HepG2 (cell line): ENCODE results near the gene CHKB. TPM values are rescaled to one million over a fixed set of nuclear protein-coding genes. Genes with fewer than 3 reads are reported as not detected.

Experiments used
- HDAC1 ChIP-seq: sonication (generic); formaldehyde crosslinking; IDR thresholded peaks from 2 replicates; pipeline ENCODE4 v1.5.1; 2020; ENCODE audit warnings: mild to moderate bottlenecking, missing genetic modification reagents
- HNRNPLL ChIP-seq: fragments of 200-400 bp; formaldehyde crosslinking; IDR thresholded peaks from 2 replicates; pipeline ENCODE4 v1.6.1; 2017; ENCODE audit warnings: mild to moderate bottlenecking, low read depth, low read length; ENCODE audit not compliant: poor library complexity, severe bottlenecking
- MYC ChIP-seq: sonication (generic); formaldehyde crosslinking; IDR thresholded peaks from 2 replicates; pipeline ENCODE4 v1.9.0; 2021; ENCODE audit warnings: missing genetic modification reagents, borderline replicate concordance
- SKI ChIP-seq: fragments of 450-650 bp; IDR thresholded peaks from one replicate; pipeline ENCODE4 v1.6.1; 2018; ENCODE audit warnings: mild to moderate bottlenecking; ENCODE audit not compliant: partially characterized antibody
- TEAD3 ChIP-seq: optimal IDR thresholded peaks from 2 replicates; pipeline ENCODE3; 2016; ENCODE audit warnings: borderline replicate concordance
- ZBTB42 ChIP-seq: sonication (generic); formaldehyde crosslinking; IDR thresholded peaks from 2 replicates; pipeline ENCODE4 v1.5.0; 2020; ENCODE audit warnings: mild to moderate bottlenecking, missing genetic modification reagents
- ZNF317 ChIP-seq: sonication (generic); formaldehyde crosslinking; IDR thresholded peaks from 2 replicates; pipeline ENCODE4 v1.5.0; 2020; ENCODE audit warnings: mild to moderate bottlenecking, missing genetic modification reagents
- ZNF703 ChIP-seq: sonication (generic); formaldehyde crosslinking; IDR thresholded peaks from 2 replicates; pipeline ENCODE4 v1.5.1; 2020; ENCODE audit warnings: missing genetic modification reagents, mild to moderate bottlenecking, moderate library complexity, borderline replicate concordance
- polyA plus RNA-seq, 8 experiments: library from polyadenylated mRNA; depleted of rRNA in 3 of 8; stranded (reverse) in 7 of 8; unstranded in 1 of 8; fragments of >200 nt; fragmentation: Illumina TruSeq in 4 of 8; extraction: Trizol in 4 of 8; gene quantifications; 2 replicates each; pipeline versions ENCODE4 v1.2.1 to v1.2.3, GENCODE V29; 2011 to 2016; ENCODE audit warnings: low read depth in 4 of 8, missing spikeins in 1 of 8, mixed read lengths in 1 of 8; ENCODE audit not compliant: insufficient read depth in 1 of 8
- total RNA-seq, 5 experiments: library from RNA; depleted of rRNA; stranded (reverse); fragments of >200 nt; fragmentation: Illumina TruSeq; extraction: Trizol; gene quantifications; 2 replicates each; pipeline ENCODE4 v1.2.3, GENCODE V29; 2016; ENCODE audit warnings: low read depth in 1 of 5
- TF ChIP-seq, protein P1 (sequence below): IDR thresholded peaks from 2 replicates; pipeline ENCODE4 v1.6.1; 2012; ENCODE audit warnings: low read length, improper control_type of control experiment
- TF ChIP-seq, protein P2 (sequence below): sonication (generic); formaldehyde crosslinking; IDR thresholded peaks from 2 replicates; pipeline ENCODE4 v1.4.0; 2020; ENCODE audit warnings: missing genetic modification reagents
- TF ChIP-seq, protein P3 (sequence below): sonication (generic); formaldehyde crosslinking; IDR thresholded peaks from 2 replicates; pipeline ENCODE4 v1.4.0; 2020; ENCODE audit warnings: missing genetic modification reagents
- TF ChIP-seq, protein P4 (sequence below): IDR thresholded peaks from 2 replicates; pipeline ENCODE4 v1.6.1; 2016; ENCODE audit warnings: low read depth, control low read depth
- TF ChIP-seq, protein P5 (sequence below): sonication (generic); formaldehyde crosslinking; IDR thresholded peaks from 2 replicates; pipeline ENCODE4 v1.8.0; 2022; ENCODE audit warnings: missing genetic modification reagents, mild to moderate bottlenecking, inconsistent platforms, borderline replicate concordance

The CHKB gene
- total and polyA plus RNA-seq, 2 of the 13 experiments (the other 11 are each of a cell fraction or from before 2014, with no cell fraction given) = 24.5 to 42.7 TPM

DNA sequence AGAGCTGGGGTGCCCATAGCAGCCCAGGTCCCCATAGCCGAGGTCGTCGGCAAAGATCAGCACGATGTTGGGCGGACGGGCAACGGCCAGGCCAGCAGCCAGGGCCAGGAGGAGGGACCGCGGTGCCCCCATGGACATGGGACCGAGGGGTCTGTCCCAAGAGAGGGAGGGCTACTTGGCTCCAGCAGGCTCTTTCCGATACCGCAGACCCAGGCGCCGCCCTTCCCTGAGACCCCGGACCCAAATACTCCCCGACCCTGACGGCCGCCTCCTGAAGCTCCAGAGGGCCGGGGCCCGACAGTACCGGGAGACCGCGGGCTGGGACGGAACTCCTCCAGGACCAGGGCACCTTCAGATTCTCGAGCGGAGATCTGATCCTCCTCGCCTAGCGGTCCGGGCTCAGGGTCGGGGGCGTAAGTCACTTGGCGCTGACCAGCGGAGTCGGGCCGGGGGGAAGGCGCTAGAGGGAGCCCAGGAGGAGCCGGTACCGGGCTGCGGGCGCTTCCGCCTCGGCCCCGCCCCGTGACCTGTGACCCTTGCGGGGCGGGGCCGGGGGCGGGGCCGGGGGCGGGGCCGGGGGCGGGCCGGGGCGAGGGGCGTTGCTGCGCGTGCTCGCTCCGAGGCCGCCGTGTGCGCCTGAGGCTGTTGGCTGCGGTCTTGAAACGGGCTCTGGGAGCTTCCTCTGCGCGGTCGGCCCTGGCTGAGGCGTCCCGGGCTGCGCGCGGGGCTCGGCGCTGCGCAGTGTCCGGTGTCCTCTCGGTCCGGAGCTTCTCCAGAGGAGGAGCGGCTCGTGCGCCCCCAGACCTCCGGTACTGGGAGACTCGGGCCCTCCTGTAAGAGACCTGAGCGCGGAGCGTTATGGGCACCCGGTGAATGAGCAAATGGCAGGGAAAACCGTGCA, 45.2 kb upstream of the CHKB start, which contains the start of gene ARSA (continued):
- TF ChIP-seq, protein P1, sequence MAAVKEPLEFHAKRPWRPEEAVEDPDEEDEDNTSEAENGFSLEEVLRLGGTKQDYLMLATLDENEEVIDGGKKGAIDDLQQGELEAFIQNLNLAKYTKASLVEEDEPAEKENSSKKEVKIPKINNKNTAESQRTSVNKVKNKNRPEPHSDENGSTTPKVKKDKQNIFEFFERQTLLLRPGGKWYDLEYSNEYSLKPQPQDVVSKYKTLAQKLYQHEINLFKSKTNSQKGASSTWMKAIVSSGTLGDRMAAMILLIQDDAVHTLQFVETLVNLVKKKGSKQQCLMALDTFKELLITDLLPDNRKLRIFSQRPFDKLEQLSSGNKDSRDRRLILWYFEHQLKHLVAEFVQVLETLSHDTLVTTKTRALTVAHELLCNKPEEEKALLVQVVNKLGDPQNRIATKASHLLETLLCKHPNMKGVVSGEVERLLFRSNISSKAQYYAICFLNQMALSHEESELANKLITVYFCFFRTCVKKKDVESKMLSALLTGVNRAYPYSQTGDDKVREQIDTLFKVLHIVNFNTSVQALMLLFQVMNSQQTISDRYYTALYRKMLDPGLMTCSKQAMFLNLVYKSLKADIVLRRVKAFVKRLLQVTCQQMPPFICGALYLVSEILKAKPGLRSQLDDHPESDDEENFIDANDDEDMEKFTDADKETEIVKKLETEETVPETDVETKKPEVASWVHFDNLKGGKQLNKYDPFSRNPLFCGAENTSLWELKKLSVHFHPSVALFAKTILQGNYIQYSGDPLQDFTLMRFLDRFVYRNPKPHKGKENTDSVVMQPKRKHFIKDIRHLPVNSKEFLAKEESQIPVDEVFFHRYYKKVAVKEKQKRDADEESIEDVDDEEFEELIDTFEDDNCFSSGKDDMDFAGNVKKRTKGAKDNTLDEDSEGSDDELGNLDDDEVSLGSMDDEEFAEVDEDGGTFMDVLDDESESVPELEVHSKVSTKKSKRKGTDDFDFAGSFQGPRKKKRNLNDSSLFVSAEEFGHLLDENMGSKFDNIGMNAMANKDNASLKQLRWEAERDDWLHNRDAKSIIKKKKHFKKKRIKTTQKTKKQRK = no peak
- TF ChIP-seq TEAD3 (CRISPR knock-in tag) (peak; percentile 22), ZNF317 (0 out of 2 replicates have a peak, but pooled peaks have one; percentile 14), HNRNPLL (peak; percentile 93), ZNF703 (CRISPR knock-in tag) (0 out of 2 replicates have a peak, but pooled peaks have one; percentile 36), ZBTB42 (CRISPR knock-in tag) (0 out of 2 replicates have a peak, but pooled peaks have one; percentile 24), MYC (CRISPR knock-in tag) (peak; percentile 45; the same call in 1 of the 2 replicates), SKI (no peak), HDAC1 (CRISPR knock-in tag) (peak; percentile 24)
- TF ChIP-seq, protein P2, sequence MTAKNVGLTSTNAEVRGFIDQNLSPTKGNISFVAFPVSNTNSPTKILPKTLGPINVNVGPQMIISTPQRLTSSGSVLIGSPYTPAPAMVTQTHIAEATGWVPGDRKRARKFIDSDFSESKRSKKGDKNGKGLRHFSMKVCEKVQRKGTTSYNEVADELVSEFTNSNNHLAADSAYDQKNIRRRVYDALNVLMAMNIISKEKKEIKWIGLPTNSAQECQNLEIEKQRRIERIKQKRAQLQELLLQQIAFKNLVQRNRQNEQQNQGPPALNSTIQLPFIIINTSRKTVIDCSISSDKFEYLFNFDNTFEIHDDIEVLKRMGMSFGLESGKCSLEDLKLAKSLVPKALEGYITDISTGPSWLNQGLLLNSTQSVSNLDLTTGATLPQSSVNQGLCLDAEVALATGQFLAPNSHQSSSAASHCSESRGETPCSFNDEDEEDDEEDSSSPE (CRISPR knock-in tag) = 0 out of 2 replicates have a peak, but pooled peaks have one; percentile 45
- TF ChIP-seq, protein P3, sequence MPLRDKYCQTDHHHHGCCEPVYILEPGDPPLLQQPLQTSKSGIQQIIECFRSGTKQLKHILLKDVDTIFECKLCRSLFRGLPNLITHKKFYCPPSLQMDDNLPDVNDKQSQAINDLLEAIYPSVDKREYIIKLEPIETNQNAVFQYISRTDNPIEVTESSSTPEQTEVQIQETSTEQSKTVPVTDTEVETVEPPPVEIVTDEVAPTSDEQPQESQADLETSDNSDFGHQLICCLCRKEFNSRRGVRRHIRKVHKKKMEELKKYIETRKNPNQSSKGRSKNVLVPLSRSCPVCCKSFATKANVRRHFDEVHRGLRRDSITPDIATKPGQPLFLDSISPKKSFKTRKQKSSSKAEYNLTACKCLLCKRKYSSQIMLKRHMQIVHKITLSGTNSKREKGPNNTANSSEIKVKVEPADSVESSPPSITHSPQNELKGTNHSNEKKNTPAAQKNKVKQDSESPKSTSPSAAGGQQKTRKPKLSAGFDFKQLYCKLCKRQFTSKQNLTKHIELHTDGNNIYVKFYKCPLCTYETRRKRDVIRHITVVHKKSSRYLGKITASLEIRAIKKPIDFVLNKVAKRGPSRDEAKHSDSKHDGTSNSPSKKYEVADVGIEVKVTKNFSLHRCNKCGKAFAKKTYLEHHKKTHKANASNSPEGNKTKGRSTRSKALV (CRISPR knock-in tag) = peak; percentile 89
- TF ChIP-seq, protein P4, sequence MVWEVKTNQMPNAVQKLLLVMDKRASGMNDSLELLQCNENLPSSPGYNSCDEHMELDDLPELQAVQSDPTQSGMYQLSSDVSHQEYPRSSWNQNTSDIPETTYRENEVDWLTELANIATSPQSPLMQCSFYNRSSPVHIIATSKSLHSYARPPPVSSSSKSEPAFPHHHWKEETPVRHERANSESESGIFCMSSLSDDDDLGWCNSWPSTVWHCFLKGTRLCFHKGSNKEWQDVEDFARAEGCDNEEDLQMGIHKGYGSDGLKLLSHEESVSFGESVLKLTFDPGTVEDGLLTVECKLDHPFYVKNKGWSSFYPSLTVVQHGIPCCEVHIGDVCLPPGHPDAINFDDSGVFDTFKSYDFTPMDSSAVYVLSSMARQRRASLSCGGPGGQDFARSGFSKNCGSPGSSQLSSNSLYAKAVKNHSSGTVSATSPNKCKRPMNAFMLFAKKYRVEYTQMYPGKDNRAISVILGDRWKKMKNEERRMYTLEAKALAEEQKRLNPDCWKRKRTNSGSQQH (CRISPR knock-in tag) = peak; percentile 67; the same call in 1 of the 2 replicates
- TF ChIP-seq, protein P5, sequence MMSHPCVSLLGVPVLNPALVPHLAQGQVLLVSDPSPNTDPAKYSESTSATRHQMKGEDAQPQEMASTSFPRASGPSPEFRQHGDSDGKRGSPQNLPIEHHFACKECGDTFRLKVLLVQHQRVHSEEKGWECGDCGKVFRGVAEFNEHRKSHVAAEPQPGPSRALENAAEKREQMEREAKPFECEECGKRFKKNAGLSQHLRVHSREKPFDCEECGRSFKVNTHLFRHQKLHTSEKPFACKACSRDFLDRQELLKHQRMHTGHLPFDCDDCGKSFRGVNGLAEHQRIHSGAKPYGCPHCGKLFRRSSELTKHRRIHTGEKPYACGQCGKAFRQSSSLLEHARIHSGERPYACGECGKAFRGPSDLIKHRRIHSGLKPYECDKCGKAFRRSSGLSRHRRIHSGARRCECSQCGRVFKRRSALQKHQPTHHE (CRISPR knock-in tag) = 0 out of 2 replicates have a peak, but pooled peaks have one; percentile 19
